ENCODE measurements around the gene NODAL.

DNA sequence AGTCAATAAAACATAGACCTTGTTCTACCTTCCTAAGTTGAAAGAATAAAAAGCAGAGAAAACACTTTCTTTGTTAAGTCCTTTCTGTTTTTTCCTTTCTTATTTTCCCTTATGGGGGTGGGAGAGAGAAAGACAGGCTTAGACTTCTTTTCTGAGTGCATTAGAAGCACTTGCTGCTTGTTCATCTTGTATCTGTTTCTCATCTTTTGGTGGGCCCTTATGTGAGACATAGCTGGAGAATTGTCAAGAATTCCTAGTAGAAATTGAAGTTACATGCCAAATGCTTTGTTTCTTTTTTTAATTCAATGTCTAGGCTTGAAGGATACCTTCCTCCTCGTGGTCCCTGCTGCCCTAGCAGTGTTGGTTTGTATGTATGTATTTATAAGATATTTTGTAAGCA is 30.9 kb downstream of the NODAL start:
- TF ChIP-seq, protein P1, sequence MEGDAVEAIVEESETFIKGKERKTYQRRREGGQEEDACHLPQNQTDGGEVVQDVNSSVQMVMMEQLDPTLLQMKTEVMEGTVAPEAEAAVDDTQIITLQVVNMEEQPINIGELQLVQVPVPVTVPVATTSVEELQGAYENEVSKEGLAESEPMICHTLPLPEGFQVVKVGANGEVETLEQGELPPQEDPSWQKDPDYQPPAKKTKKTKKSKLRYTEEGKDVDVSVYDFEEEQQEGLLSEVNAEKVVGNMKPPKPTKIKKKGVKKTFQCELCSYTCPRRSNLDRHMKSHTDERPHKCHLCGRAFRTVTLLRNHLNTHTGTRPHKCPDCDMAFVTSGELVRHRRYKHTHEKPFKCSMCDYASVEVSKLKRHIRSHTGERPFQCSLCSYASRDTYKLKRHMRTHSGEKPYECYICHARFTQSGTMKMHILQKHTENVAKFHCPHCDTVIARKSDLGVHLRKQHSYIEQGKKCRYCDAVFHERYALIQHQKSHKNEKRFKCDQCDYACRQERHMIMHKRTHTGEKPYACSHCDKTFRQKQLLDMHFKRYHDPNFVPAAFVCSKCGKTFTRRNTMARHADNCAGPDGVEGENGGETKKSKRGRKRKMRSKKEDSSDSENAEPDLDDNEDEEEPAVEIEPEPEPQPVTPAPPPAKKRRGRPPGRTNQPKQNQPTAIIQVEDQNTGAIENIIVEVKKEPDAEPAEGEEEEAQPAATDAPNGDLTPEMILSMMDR (IDR thresholded peaks at IDR 0.05; ENCODE audit: insufficient read depth, low read length, poor library complexity, severe bottlenecking): no peak
- no peak for TF ChIP-seq EZH2phosphoT487 (conservative IDR thresholded peaks at IDR 0.05; ENCODE audit: low read length)

All from SU-DHL-6 (cell line).